ENCODE results near the gene ZNF850.
"Not testable (repeated sequence)": the region's sequence is repeated elsewhere in the genome, so short reads cannot be mapped to it uniquely, and the experiment has no call there.

Gene ZNF850

GRCh38 chr19:36772311-36773222 lies at the start of gene ZNF850:
ZNF850 (minus strand) TSS chr19:36772807; CDS start chr19:36762606, 10,201 bp downstream.
- H3K27me3 ChIP-seq (ENCODE audit: control insufficient read depth, insufficient read depth, low read length) = no peaks in the 10 kb centered on the region
- DNase-seq (ENCODE audit: low read depth, low spot score) = peak; percentile 85
- H3K4me3 ChIP-seq (ENCODE audit: low read length) = peak within 1 kb of the TSS; percentile 97
- H3K27ac ChIP-seq (ENCODE audit: low read length) = no peak within 1 kb of the TSS
- no peaks in the 10 kb centered on the region for H3K36me3 ChIP-seq (ENCODE audit: control insufficient read depth, insufficient read depth, low read length)
- no peaks in the 10 kb centered on the region for H3K9me3 ChIP-seq (ENCODE audit: control insufficient read depth, insufficient read depth, low read length)
- no CpG with 5 or more reads among the region's 57 CpGs for WGBS (ENCODE audit: insufficient coverage, insufficient read length)
- no peaks in the 10 kb centered on the region for H3K4me1 ChIP-seq (ENCODE audit: control insufficient read depth, insufficient read depth, low read length)

DNA sequence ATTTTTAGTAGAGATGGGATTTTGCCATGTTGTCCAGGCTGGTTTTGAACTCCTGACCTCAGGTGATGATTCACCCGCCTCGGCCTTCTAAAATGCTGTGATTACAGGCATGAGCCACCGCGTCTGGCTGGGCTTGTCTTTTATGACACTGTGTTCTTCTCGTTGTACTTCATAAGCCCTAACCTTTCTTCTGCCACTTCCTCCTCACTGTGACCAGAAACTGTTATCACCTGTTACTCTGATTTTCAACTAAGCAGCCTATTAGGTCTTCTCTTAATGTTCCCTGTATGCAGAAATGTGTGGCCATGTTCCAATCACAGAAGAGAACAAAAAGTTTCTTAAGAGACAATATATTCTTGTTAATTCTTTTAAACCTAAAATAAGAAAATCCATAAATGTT lies 49.2 kb upstream of the ZNF850 start:
- H3K27me3 ChIP-seq (ENCODE audit: control insufficient read depth, insufficient read depth, low read length) = no peaks in the 10 kb centered on the region
- H3K27ac ChIP-seq (ENCODE audit: low read length) = no peak overlapping the region
- no peak for DNase-seq (ENCODE audit: low read depth, low spot score)
- no CpG with 5 or more reads among the region's 5 CpGs for WGBS (ENCODE audit: insufficient coverage, insufficient read length)
- H3K4me3 ChIP-seq (ENCODE audit: low read length) = no peak overlapping the region
- H3K36me3 ChIP-seq (ENCODE audit: control insufficient read depth, insufficient read depth, low read length) = peaks cover 3% of the 10 kb centered on the region; the same call in 1 of the 2 replicates
- H3K4me1 ChIP-seq (ENCODE audit: control insufficient read depth, insufficient read depth, low read length) = no peaks in the 10 kb centered on the region
- peaks cover 5% of the 10 kb centered on the region for H3K9me3 ChIP-seq (ENCODE audit: control insufficient read depth, insufficient read depth, low read length)

DNA sequence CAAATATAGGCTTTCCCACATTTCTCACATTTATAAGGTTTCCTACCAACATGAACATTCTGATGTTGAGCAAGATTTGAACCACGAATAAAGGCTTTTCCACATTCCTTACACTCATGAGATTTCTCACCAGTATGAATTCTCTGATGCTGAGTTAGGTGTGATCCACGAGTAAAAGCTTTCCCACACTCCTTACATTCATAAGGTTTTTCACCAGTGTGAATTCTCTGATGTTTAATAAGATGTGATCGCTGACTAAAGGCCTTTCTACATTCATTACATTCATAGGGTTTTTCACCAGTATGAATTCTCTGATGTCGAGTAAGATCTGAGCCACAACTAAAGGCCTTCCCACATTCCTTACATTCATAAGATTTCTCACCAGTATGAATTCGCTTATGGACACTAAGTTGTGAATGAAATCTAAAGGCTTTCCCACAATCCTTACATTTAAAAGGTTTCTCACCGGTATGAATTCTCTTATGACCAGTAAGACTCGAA lies 46.6 kb upstream of the ZNF850 start:
- Histone ChIP-seq H3K27me3 (ENCODE audit: control insufficient read depth, insufficient read depth, low read length) (no peaks in the 10 kb centered on the region), H3K27ac (ENCODE audit: low read length) (no peak overlapping the region), H3K36me3 (ENCODE audit: control insufficient read depth, insufficient read depth, low read length) (peaks cover 3% of the 10 kb centered on the region; the same call in 1 of the 2 replicates), H3K4me1 (ENCODE audit: control insufficient read depth, insufficient read depth, low read length) (no peaks in the 10 kb centered on the region), H3K4me3 (ENCODE audit: low read length) (no peak overlapping the region), H3K9me3 (ENCODE audit: control insufficient read depth, insufficient read depth, low read length) (peaks cover 5% of the 10 kb centered on the region)
- WGBS (ENCODE audit: insufficient coverage, insufficient read length) = no CpG with 5 or more reads among the region's 7 CpGs
- no peak for DNase-seq (ENCODE audit: low read depth, low spot score)

DNA sequence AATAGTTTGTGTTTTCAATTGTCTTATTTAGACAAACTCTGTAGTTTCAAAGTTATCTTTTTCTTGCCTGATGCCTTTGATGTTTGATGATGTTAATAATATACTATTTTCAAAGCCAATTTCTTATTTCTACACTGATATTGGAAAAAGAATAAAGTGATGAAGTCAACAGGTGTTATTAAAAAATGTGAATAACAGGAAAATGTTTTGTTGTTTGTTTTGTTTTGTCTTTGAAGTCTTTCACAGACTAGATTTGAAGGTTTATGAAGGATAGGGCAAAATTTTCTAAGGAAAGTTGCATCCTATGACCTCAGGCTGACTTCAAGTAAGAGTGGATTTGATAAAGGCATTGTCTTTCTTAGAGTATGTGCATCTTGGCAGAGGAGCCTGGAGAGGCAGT lies 34.4 kb upstream of the ZNF850 start:
- DNase-seq (ENCODE audit: low read depth, low spot score) = no peak
- Histone ChIP-seq H3K36me3 (ENCODE audit: control insufficient read depth, insufficient read depth, low read length) (no peaks in the 10 kb centered on the region), H3K9me3 (ENCODE audit: control insufficient read depth, insufficient read depth, low read length) (no peaks in the 10 kb centered on the region), H3K4me1 (ENCODE audit: control insufficient read depth, insufficient read depth, low read length) (no peaks in the 10 kb centered on the region), H3K27ac (ENCODE audit: low read length) (no peak overlapping the region), H3K4me3 (ENCODE audit: low read length) (no peak overlapping the region), H3K27me3 (ENCODE audit: control insufficient read depth, insufficient read depth, low read length) (no peaks in the 10 kb centered on the region)

DNA sequence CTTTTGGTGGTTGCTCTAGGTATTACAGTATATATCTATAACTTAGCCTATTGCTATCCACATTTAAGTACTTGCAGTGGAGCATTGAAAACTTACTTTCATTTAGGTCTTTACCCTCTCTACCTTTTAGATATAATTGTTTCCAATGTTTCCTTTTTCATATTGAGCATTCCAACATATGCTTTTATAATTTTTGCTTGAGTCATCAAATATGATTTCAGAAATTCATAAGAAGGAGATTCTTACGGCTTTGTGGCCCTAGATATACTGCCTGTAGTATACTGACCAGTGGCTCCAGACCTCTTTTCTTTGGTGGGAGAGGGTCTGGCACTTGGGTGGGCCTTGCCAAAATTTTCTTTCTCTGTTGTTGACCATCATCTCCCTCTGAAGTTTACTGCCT lies 32.8 kb upstream of the ZNF850 start:
- Histone ChIP-seq H3K27me3 (ENCODE audit: control insufficient read depth, insufficient read depth, low read length) (no peaks in the 10 kb centered on the region), H3K27ac (ENCODE audit: low read length) (no peak overlapping the region), H3K9me3 (ENCODE audit: control insufficient read depth, insufficient read depth, low read length) (no peaks in the 10 kb centered on the region), H3K36me3 (ENCODE audit: control insufficient read depth, insufficient read depth, low read length) (no peaks in the 10 kb centered on the region), H3K4me1 (ENCODE audit: control insufficient read depth, insufficient read depth, low read length) (no peaks in the 10 kb centered on the region), H3K4me3 (ENCODE audit: low read length) (no peak overlapping the region)
- no CpG with 5 or more reads among the region's 1 CpG for WGBS (ENCODE audit: insufficient coverage, insufficient read length)
- DNase-seq (ENCODE audit: low read depth, low spot score) = no peak

DNA sequence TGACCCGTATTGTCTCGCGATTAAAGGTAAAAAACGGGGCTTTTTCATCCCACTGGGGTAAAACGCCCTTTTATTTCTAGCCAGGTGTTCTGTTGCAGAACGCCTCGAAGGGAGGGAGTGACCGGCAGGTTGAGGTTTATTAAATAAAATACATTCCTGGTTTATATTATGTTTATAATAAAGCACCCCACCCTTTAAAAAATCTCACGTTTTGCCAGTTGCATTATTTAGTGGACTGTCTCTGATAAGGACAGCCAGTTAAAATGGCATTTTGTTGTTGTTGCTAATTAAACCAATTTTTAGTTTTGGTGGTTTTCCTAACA lies 25.1 kb upstream of the ZNF850 start:
- Histone ChIP-seq H3K36me3 (ENCODE audit: control insufficient read depth, insufficient read depth, low read length) (peaks cover 2% of the 10 kb centered on the region; the same call in 1 of the 2 replicates), H3K9me3 (ENCODE audit: control insufficient read depth, insufficient read depth, low read length) (no peaks in the 10 kb centered on the region; the same call in 1 of the 2 replicates), H3K4me3 (ENCODE audit: low read length) (peak overlapping the region; percentile 76), H3K4me1 (ENCODE audit: control insufficient read depth, insufficient read depth, low read length) (no peaks in the 10 kb centered on the region), H3K27ac (ENCODE audit: low read length) (no peak overlapping the region), H3K27me3 (ENCODE audit: control insufficient read depth, insufficient read depth, low read length) (no peaks in the 10 kb centered on the region)
- DNase-seq (ENCODE audit: low read depth, low spot score) = no peak
- WGBS (ENCODE audit: insufficient coverage, insufficient read length) = no CpG with 5 or more reads among the region's 9 CpGs

GRCh38 chr19:36796714-36796992 lies 24.0 kb upstream of the ZNF850 start:
- no peaks in the 10 kb centered on the region for H3K4me1 ChIP-seq (ENCODE audit: control insufficient read depth, insufficient read depth, low read length)
- no peaks in the 10 kb centered on the region; the same call in 1 of the 2 replicates for H3K9me3 ChIP-seq (ENCODE audit: control insufficient read depth, insufficient read depth, low read length)
- H3K27ac ChIP-seq (ENCODE audit: low read length) = no peak overlapping the region
- no CpG with 5 or more reads among the region's 19 CpGs for WGBS (ENCODE audit: insufficient coverage, insufficient read length)
- DNase-seq (ENCODE audit: low read depth, low spot score) = no peak
- peak overlapping the region; percentile 38; the same call in 1 of the 2 replicates for H3K4me3 ChIP-seq (ENCODE audit: low read length)
- H3K36me3 ChIP-seq (ENCODE audit: control insufficient read depth, insufficient read depth, low read length) = peaks cover 2% of the 10 kb centered on the region; the same call in 1 of the 2 replicates
- no peaks in the 10 kb centered on the region for H3K27me3 ChIP-seq (ENCODE audit: control insufficient read depth, insufficient read depth, low read length)

DNA sequence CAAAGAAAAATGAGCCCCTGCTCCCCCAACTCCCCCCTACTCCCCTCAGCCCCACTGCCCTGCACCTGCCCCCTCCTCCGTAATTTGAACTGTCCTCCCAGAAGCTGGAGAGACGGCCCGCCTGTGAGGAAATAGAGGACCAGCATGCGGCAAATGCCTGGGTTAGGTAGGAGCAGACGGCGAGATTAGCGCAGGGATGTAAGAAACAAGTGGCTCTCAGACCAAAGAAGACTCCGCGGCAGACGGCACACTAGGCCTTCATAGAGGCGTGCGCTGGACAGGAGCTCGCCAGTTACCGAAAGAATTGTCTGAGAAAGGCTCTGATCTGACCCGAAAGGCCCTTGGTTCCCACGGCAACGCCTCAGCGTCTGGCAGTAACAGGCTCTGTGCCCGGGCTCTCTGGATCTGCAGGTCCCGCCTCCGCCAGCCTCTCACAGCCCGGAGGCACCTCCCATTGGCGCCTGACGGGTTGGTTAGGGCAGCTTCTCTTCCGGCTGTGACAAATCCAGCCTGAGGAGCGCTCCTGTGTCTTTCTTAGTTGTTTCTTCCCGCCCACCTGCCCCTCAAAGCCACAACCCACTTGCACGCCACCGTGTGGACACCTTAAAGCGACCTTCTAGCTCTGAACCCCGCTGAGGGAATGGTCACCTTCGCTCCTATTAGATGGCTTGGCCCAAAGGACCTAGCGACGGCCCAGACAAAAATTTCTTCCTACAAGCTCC lies 19.0 kb upstream of the ZNF850 start:
- DNase-seq (ENCODE audit: low read depth, low spot score); H3K9me3 ChIP-seq (ENCODE audit: control insufficient read depth, insufficient read depth, low read length); H3K36me3 ChIP-seq (ENCODE audit: control insufficient read depth, insufficient read depth, low read length); H3K27ac ChIP-seq (ENCODE audit: low read length); H3K27me3 ChIP-seq (ENCODE audit: control insufficient read depth, insufficient read depth, low read length); H3K4me1 ChIP-seq (ENCODE audit: control insufficient read depth, insufficient read depth, low read length): not testable (repeated sequence)
- WGBS (ENCODE audit: insufficient coverage, insufficient read length) = no CpG with 5 or more reads among the region's 34 CpGs
- H3K4me3 ChIP-seq (ENCODE audit: low read length) = peak overlapping the region; percentile 66; the same call in 1 of the 2 replicates

DNA sequence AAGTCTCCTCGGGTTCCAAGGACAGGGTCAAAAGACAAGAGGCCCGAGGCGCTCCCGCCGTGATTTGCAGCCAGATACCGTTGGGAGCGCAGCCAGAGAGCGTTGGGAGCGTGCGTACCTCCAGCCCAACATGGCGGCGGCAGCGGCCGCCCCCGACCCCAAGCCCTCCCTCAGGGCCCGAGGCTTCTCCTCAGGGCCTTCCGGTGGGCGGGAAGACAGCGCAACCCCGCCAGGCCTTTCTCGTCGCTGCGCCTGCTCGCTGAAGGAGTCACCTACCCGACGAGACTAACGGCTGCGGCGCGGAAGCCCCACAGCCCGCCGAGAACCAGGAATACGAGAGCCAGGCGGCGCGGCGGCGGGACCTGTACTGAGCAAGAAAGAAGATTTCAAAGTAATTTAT lies 3.2 kb upstream of the ZNF850 start:
- H3K27ac ChIP-seq (ENCODE audit: low read length) = no peak overlapping the region
- no peaks in the 10 kb centered on the region for H3K36me3 ChIP-seq (ENCODE audit: control insufficient read depth, insufficient read depth, low read length)
- no CpG with 5 or more reads among the region's 38 CpGs for whole genome bisulfite sequencing (ENCODE audit: insufficient coverage, insufficient read length)
- no peaks in the 10 kb centered on the region for H3K9me3 ChIP-seq (ENCODE audit: control insufficient read depth, insufficient read depth, low read length)
- DNase-seq (ENCODE audit: low read depth, low spot score) = no peak
- peak overlapping the region; percentile 33; the same call in 1 of the 2 replicates for H3K4me3 ChIP-seq (ENCODE audit: low read length)
- H3K4me1 ChIP-seq (ENCODE audit: control insufficient read depth, insufficient read depth, low read length) = no peaks in the 10 kb centered on the region
- no peaks in the 10 kb centered on the region for H3K27me3 ChIP-seq (ENCODE audit: control insufficient read depth, insufficient read depth, low read length)

DNA sequence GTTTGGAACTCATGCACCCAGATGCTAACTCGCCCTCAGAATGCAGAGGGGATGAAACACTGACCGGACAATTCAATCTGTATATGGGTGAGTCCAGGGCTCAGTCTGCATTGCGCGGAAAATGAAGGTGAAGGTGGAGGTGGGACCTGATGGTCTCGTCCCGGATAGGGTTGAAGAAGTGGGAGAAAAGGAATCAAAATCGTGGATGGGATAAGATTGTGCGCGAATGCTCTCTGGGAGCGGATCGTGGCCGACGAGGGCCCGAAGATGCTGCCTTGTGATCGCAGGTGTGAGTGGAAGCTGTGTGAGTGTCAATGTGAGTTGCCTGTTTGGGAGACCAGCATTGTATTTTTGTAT lies 594 bp upstream of the ZNF850 start:
- DNase-seq (ENCODE audit: low read depth, low spot score) = no peak
- WGBS (ENCODE audit: insufficient coverage, insufficient read length) = no CpG with 5 or more reads among the region's 15 CpGs
- Histone ChIP-seq H3K9me3 (ENCODE audit: control insufficient read depth, insufficient read depth, low read length) (no peaks in the 10 kb centered on the region), H3K4me1 (ENCODE audit: control insufficient read depth, insufficient read depth, low read length) (no peaks in the 10 kb centered on the region), H3K4me3 (ENCODE audit: low read length) (peak overlapping the region; percentile 97), H3K27me3 (ENCODE audit: control insufficient read depth, insufficient read depth, low read length) (no peaks in the 10 kb centered on the region), H3K27ac (ENCODE audit: low read length) (no peak overlapping the region), H3K36me3 (ENCODE audit: control insufficient read depth, insufficient read depth, low read length) (no peaks in the 10 kb centered on the region)

Data from iPS DF 6.9 (cell line).